KBM-7 (cell line): Measurements from ENCODE around the gene PPP2R2B.

Source experiments
- DNase-seq: peaks from one replicate; pipeline ENCODE4 v3.0.0-alpha.2; 2015
- in situ Hi-C: fragments of 300-500 bp; cut with MboI; formaldehyde crosslinking; loops from 2 replicates; pipeline ENCODE4 v1.14.3; 2020; ENCODE audit warnings: low sequenced_read_pairs, low pct_unique_long_range_greater_than_20kb, mixed read lengths

The PPP2R2B gene

GRCh38 chr5:146878476-146879172 lies at the start of gene PPP2R2B:
TSS of gene PPP2R2B (minus strand) at chr5:146878757.
- no peak for DNase-seq
- in situ Hi-C loops: no loop called here

- DNase-seq: no peak
- in situ Hi-C loops: no loop called here
Measured at GRCh38 chr5:146924132-146924531, 45.6 kb upstream of the PPP2R2B start.

- in situ Hi-C loops: no loop called here
- no peak for DNase-seq
Measured at GRCh38 chr5:146921225-146921624, 42.7 kb upstream of the PPP2R2B start.

GRCh38 chr5:146920351-146920881 lies 41.9 kb upstream of the PPP2R2B start:
- no peak for DNase-seq
- in situ Hi-C loops: no loop called here

DNA sequence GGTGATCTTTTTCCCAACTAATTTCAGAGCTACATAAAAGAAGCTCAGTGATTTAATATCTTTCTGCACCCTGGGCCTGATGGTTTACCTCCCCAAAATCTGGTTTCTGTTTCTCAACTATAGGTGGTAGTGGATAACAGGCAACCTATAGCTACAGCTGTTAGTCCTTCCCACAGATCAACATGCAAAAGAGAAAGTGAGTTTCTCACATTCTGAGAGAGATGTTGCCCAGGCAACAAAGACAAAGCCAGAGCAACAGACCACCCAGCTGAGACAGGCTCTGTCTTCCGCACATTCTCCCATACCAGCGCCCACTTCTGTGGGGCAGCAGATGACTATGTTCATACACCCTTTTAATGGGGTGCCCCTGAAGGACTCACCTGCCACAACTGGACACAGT lies 40.7 kb upstream of the PPP2R2B start:
- no peak for DNase-seq
- in situ Hi-C loops: no loop called here

DNA sequence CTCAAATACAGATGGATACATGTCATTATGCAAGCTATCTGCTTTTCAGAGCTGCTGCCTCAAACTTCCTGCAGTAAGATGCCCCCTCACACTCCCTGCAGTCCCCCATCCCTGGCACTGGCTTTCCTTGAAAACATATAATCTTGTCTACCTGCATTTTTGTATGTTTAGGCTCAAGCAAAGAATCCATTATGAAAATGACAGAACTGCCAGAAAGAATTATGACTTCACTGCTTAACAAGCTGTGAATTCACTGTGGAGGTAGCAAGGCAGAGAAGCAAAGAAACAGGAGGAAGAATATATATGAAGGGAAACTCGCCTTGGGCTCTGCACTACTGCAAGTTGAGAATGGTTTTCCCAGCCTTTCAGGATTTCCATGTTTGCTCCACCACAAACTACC lies 39.4 kb upstream of the PPP2R2B start:
- in situ Hi-C loops: no loop called here
- DNase-seq: no peak

DNA sequence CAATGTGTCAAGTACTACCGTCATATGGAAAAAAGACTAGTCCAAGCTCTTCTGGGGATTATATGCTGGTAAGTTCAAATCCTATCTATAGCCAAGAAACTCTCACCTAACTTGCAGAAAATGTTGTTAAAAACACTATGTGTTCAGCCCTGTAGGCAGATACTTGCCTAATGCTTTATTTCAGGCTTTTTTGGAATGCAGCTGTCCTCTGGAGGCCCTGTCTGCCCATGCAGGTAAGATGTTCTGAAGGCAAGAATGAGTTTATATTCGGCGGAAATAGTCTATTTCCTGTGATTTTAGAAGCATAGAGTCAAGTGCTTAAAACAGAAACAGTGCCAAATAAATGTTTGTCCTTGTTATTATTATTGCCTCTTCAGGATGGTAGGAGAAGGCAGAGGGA lies 34.3 kb upstream of the PPP2R2B start:
- in situ Hi-C loops: no loop called here
- no peak for DNase-seq

DNA sequence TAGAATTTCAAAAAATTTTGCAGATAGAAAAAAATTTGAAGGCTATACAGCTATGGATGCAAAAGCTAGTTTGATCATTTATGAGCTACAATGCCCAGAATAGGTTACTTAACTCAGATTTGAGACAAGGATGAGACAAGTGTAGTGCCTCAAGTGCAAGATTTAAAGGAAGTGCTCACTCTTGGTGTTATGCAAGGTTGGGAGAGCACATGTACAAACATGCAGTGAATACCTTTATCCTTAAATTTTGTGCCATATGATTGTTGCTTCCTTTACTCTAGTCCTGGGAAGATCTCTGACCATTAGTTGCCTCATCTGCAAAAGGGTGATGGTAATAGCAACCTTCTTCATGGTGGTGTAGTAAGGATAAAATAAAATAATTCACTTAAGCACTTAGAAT lies 31.7 kb upstream of the PPP2R2B start:
- DNase-seq: no peak
- in situ Hi-C loops: no loop called here

GRCh38 chr5:146909255-146910068 lies 30.9 kb upstream of the PPP2R2B start:
- DNase-seq: no peak

DNA sequence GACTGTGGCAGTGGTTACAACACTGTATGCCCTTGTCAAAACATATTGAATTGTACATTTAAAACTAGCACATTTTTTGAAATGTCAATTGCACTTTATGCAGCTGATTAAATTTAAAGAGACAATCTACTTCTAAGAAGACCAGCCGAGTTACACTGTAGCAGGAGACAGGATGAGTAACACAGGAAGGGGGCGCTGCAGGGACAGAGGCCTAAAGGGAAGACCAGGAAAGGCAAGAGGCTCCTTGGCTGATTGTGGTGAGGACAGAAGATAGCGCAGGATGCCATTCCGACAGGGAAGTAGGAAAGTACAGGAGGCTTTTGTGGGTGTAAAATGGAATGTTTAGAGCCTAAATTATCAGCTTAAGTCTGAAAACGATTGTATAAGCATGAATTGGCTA lies 28.2 kb upstream of the PPP2R2B start:
- in situ Hi-C loops: no loop called here
- DNase-seq: no peak

More at GRCh38 chr5:146909255-146910068, 30.9 kb upstream of the PPP2R2B start:
- in situ Hi-C loops: no loop called here

DNA sequence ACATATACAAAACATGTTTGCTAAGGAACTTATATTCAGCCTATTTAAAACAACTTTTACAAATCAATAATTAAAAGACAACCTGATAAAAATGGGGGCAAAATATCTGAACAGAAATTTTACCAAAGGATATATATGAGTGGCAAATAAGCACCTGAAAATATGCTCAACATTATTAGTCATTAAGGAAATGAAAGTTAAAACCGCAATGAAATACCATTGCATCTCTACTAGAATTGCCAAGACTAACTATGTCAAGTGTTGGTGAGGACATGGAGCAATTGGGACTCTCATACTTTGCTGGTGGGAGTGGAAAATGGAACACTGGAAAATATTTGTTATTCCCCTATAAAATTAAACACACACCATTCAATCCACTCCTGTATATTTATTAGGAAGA lies 26.3 kb upstream of the PPP2R2B start:
- in situ Hi-C loops: no loop called here

GRCh38 chr5:146903789-146904188 lies 25.2 kb upstream of the PPP2R2B start:
- in situ Hi-C loops: no loop called here

More for the DNA sequence above, 26.3 kb upstream of the PPP2R2B start:
- no peak for DNase-seq

GRCh38 chr5:146902471-146902870 lies 23.9 kb upstream of the PPP2R2B start:
- DNase-seq: no peak
- in situ Hi-C loops: no loop called here

More at GRCh38 chr5:146903789-146904188, 25.2 kb upstream of the PPP2R2B start:
- no peak for DNase-seq

DNA sequence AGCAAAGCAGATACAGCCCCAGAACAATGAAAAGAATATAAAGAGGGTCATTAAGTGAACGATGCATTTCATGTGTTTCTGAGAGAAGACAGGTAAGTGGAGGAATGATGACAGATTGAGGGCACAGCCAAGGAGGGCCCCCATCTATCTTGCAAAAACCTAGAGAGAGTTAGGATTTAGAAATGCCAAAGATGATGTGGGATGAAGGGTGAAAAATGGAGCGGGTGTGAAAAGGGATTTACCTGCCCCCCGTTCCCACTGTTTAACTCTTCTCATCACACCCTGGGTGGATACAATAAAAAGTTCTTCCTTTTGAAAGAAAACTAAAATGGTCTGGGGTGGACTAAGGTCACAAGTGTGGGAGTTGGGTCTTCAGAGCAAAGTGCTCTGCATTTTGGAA lies 18.5 kb upstream of the PPP2R2B start:
- DNase-seq: no peak
- in situ Hi-C loops: no loop called here

- no peak for DNase-seq
- in situ Hi-C loops: no loop called here
Measured at GRCh38 chr5:146894753-146895521, 16.4 kb upstream of the PPP2R2B start.

GRCh38 chr5:146893991-146894390 lies 15.4 kb upstream of the PPP2R2B start:
- in situ Hi-C loops: no loop called here
- DNase-seq: no peak

- in situ Hi-C loops: no loop called here
Measured at GRCh38 chr5:146892231-146892630, 13.7 kb upstream of the PPP2R2B start.

DNA sequence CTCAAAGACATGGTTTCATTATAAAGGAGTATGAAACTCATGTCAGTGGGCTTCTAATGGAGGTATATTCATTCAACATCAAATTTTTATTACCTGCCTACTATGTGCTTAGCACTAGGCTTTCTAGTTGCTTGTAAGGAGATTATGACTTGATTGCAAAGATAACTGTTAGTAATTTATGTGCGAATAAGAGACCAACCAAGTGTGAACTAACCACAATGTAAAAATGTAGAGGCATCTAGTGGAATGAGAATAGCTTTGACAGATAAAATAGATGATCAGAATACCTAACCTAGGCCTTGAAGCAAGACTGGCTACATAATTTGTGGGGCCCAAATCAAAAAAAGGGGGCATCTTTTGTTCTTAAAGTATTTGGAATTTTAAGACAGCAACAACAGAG lies 13.0 kb upstream of the PPP2R2B start:
- no peak for DNase-seq
- in situ Hi-C loops: no loop called here

More at GRCh38 chr5:146892231-146892630, 13.7 kb upstream of the PPP2R2B start:
- DNase-seq: no peak

DNA sequence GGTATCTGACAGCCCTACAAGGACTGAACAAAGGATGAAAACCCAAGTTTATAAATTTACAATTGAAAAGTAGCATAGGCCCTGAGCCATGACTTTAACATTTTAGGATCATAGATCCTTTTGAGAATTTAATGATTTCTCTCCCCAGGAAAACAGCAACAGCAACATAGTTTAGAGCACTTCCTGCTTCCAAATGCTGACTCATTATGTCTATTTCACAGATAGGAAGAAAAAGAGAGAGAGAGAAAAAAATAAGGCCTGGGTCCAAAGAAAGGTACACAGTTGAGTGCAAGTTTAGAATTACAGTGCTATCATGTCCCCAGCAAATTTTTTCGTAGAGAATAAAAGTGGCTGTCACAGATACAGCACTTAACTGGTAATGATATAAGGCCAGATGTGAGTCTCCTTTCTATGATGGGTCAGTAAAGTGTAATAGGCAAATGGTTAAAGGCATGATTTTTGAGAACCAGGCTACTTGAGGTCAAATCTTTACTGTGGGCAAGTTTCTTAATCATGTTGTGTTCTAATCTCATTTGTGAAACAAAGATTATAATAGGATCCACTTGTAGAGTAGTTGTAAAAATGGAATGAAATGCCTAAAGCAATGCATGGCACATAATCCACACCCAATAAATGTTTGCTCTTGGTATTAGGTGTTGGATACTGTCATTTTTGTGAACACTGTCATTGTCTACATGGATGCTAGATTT lies 12.3 kb upstream of the PPP2R2B start:
- DNase-seq: no peak
- in situ Hi-C loops: no loop called here
